GM23338 (cell line): ENCODE measurements around the gene MAP3K6. TPM values are rescaled to one million over a fixed set of nuclear protein-coding genes. Genes with fewer than 3 reads are reported as not detected.

Experiments used
- ATAC-seq: fragments of 200-7000 bp; cut with Tn5 transposase; 3 replicates; pipeline ENCODE4 v1.9.1; 2020
- DNase-seq: peaks from one replicate; pipeline ENCODE4 v3.0.0-alpha.2; 2015; ENCODE audit warnings: low spot score
- H2AFZ ChIP-seq: fragments of 200-600 bp; sonication (generic); 2 replicates; pipeline ENCODE4 v1.8.0; 2016; ENCODE audit warnings: antibody characterized with exemption, mild to moderate bottlenecking, moderate library complexity
- H3F3A ChIP-seq: fragments of 200-600 bp; sonication (generic); replicated peaks from 2 replicates; pipeline ENCODE4 v1.8.0; 2017; ENCODE audit warnings: antibody characterized with exemption, mixed run types, low read depth
- H3K27ac ChIP-seq: fragments of 200-600 bp; sonication (generic); 2 replicates; pipeline ENCODE4 v1.6.1; 2016; ENCODE audit warnings: low read depth
- H3K27me3 ChIP-seq: fragments of 200-600 bp; sonication (generic); 2 replicates; pipeline ENCODE4 v1.8.0; 2016; ENCODE audit warnings: mild to moderate bottlenecking, mixed run types, moderate library complexity; ENCODE audit not compliant: insufficient read depth
- H3K36me3 ChIP-seq: fragments of 200-600 bp; sonication (generic); 2 replicates; pipeline ENCODE4 v1.8.0; 2016; ENCODE audit warnings: mild to moderate bottlenecking; ENCODE audit not compliant: insufficient read depth
- H3K4me1 ChIP-seq: fragments of 200-600 bp; sonication (generic); 2 replicates; pipeline ENCODE4 v1.8.0; 2016; ENCODE audit warnings: mild to moderate bottlenecking, moderate library complexity; ENCODE audit not compliant: insufficient read depth
- H3K4me2 ChIP-seq: fragments of 200-600 bp; sonication (generic); 2 replicates; pipeline ENCODE4 v1.7.1; 2017; ENCODE audit warnings: mixed run types
- H3K4me3 ChIP-seq: fragments of 200-600 bp; sonication (generic); 2 replicates; pipeline ENCODE4 v1.6.1; 2016; ENCODE audit warnings: mixed run types
- H3K79me2 ChIP-seq: fragments of 200-600 bp; sonication (generic); replicated peaks from 2 replicates; pipeline ENCODE4 v1.8.0; 2017; ENCODE audit warnings: mild to moderate bottlenecking; ENCODE audit not compliant: insufficient read depth
- H3K9me2 ChIP-seq: fragments of 200-600 bp; sonication (generic); 2 replicates; pipeline ENCODE4 v1.8.0; 2017; ENCODE audit not compliant: insufficient read depth
- H4K20me1 ChIP-seq: fragments of 200-600 bp; sonication (generic); replicated peaks from 2 replicates; pipeline ENCODE4 v1.8.0; 2017; ENCODE audit warnings: mild to moderate bottlenecking; ENCODE audit not compliant: insufficient read depth
- H3K27ac Mint-ChIP-seq: 2 replicates; pipeline ENCODE4 v1.8.0; 2020; ENCODE audit warnings: inconsistent platforms, mild to moderate bottlenecking, moderate library complexity, mixed read lengths
- H3K27me3 Mint-ChIP-seq: 3 replicates; pipeline ENCODE4 v1.8.0; 2022; ENCODE audit warnings: low read depth, mild to moderate bottlenecking, moderate library complexity, mixed read lengths, inconsistent platforms; ENCODE audit not compliant: insufficient read depth, poor library complexity
- H3K36me3 Mint-ChIP-seq: 3 replicates; pipeline ENCODE4 v1.8.0; 2021; ENCODE audit warnings: low read depth, mild to moderate bottlenecking, inconsistent platforms, moderate library complexity, mixed read lengths
- H3K4me1 Mint-ChIP-seq: 3 replicates; pipeline ENCODE4 v1.8.0; 2020; ENCODE audit warnings: mild to moderate bottlenecking, inconsistent platforms, mixed read lengths
- H3K4me3 Mint-ChIP-seq: 3 replicates; pipeline ENCODE4 v1.8.0; 2021; ENCODE audit warnings: moderate library complexity, mild to moderate bottlenecking, inconsistent platforms, mixed read lengths
- H3K9me3 Mint-ChIP-seq: 3 replicates; pipeline ENCODE4 v1.8.0; 2020; ENCODE audit warnings: moderate library complexity, mild to moderate bottlenecking, inconsistent platforms, mixed read lengths
- CREB1 ChIP-seq: fragments of 250-450 bp; sonication (Bioruptor Pico); IDR thresholded peaks from 2 replicates; pipeline ENCODE4 v1.5.0; 2020; ENCODE audit warnings: low read depth, mild to moderate bottlenecking, moderate library complexity
- EZH2phosphoT487 ChIP-seq: fragments of 200-600 bp; sonication (generic); IDR thresholded peaks from one replicate; pipeline ENCODE4 v1.8.1; 2018; ENCODE audit warnings: antibody characterized with exemption; ENCODE audit not compliant: unreplicated experiment
- JUNB ChIP-seq: IDR thresholded peaks from one replicate; pipeline ENCODE4 v1.6.1; 2016; ENCODE audit warnings: antibody characterized with exemption; ENCODE audit not compliant: unreplicated experiment
- NANOG ChIP-seq: IDR thresholded peaks from 2 replicates; pipeline ENCODE4 v1.6.1; 2016; ENCODE audit warnings: antibody characterized with exemption, borderline replicate concordance
- POLR2AphosphoS5 ChIP-seq: IDR thresholded peaks from 2 replicates; pipeline ENCODE4 v1.6.1; 2016; ENCODE audit warnings: antibody characterized with exemption, low read depth
- STAT1 ChIP-seq: IDR thresholded peaks from one replicate; pipeline ENCODE4 v1.6.1; 2016; ENCODE audit warnings: antibody characterized with exemption; ENCODE audit not compliant: unreplicated experiment
- ZNF114 ChIP-seq: fragments of 250-450 bp; sonication (Bioruptor Pico); IDR thresholded peaks from 2 replicates; pipeline ENCODE4 v1.5.0; 2020; ENCODE audit warnings: mild to moderate bottlenecking, moderate library complexity
- ZNF331 ChIP-seq: fragments of 250-450 bp; sonication (Bioruptor Pico); IDR thresholded peaks from 2 replicates; pipeline ENCODE4 v1.5.0; 2020; ENCODE audit warnings: low read depth, mild to moderate bottlenecking, moderate library complexity
- polyA plus RNA-seq: library from polyadenylated mRNA; unstranded; fragments of >200 nt; fragmentation: Nextera tagmentation; extraction: Ambion mirVana; gene quantifications from 2 replicates; pipeline ENCODE4 v1.2.1, GENCODE V29; 2016
- total RNA-seq: library from RNA; depleted of rRNA; stranded (reverse); fragments of >200 nt; shearing (Covaris generic); gene quantifications from 2 replicates; pipeline ENCODE4 v1.2.3, GENCODE V29; 2014
- TF ChIP-seq, protein P1 (sequence below): IDR thresholded peaks from one replicate; pipeline ENCODE4 v1.6.1; 2018; ENCODE audit warnings: antibody characterized with exemption; ENCODE audit not compliant: unreplicated experiment
- TF ChIP-seq, protein P2 (sequence below): fragments of 250-450 bp; sonication (Bioruptor Pico); IDR thresholded peaks from 2 replicates; pipeline ENCODE4 v1.5.0; 2020; ENCODE audit warnings: mild to moderate bottlenecking, moderate library complexity
- TF ChIP-seq, protein P3 (sequence below), 2 experiments: fragments of 200-600 bp in 1 of 2; sonication (generic) in 1 of 2; conservative IDR thresholded peaks; 2 replicates each; pipeline versions ENCODE4 v1.5.1 to v1.6.1; 2016 to 2017; ENCODE audit warnings: antibody characterized with exemption in 2 of 2, low read depth in 2 of 2, mild to moderate bottlenecking in 2 of 2, moderate library complexity in 1 of 2

Gene MAP3K6
- total and polyA plus RNA-seq, 2 experiments from 2014 or later: 8.2 to 10.6 TPM

DNA sequence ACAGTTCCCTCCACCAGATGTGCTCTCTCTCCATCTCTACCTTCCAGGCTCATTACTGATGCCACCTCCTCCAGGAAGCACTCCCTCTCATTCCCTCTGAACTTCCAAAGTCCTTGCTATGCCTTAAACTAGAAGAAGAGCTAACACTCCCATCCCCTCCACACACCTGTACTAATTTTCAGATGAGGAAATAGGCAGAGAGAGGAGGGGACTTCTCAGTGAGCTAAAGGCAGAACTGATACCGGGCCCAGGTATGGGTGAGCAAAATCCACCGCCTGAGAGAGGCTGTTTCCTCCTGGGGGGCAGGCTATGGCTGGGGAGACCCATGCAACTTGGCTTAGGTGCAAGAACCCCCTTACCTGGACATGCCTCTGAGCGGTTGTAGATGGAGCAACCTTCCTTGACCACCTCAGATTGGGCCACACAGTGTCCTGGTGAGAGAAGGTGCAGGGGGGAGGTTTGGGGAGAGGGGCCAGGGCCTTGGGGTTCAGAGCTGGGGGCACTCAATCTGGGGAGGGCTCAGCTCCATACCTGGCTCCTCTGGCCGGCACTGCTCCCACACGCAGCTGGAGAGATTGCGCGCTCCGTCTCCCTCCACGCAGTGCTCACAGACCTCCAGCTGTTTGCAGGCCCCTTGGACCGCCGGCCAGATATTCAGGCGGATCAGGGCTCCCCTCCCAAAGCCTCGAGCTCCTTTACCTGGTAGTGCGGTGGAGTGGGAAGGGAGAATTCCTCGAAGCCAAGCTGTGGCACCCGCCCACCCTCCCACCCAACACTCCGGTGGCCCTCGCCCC, 15.4 kb upstream of the MAP3K6 start (continued):
- TF ChIP-seq, protein P1, sequence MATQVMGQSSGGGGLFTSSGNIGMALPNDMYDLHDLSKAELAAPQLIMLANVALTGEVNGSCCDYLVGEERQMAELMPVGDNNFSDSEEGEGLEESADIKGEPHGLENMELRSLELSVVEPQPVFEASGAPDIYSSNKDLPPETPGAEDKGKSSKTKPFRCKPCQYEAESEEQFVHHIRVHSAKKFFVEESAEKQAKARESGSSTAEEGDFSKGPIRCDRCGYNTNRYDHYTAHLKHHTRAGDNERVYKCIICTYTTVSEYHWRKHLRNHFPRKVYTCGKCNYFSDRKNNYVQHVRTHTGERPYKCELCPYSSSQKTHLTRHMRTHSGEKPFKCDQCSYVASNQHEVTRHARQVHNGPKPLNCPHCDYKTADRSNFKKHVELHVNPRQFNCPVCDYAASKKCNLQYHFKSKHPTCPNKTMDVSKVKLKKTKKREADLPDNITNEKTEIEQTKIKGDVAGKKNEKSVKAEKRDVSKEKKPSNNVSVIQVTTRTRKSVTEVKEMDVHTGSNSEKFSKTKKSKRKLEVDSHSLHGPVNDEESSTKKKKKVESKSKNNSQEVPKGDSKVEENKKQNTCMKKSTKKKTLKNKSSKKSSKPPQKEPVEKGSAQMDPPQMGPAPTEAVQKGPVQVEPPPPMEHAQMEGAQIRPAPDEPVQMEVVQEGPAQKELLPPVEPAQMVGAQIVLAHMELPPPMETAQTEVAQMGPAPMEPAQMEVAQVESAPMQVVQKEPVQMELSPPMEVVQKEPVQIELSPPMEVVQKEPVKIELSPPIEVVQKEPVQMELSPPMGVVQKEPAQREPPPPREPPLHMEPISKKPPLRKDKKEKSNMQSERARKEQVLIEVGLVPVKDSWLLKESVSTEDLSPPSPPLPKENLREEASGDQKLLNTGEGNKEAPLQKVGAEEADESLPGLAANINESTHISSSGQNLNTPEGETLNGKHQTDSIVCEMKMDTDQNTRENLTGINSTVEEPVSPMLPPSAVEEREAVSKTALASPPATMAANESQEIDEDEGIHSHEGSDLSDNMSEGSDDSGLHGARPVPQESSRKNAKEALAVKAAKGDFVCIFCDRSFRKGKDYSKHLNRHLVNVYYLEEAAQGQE: no peak
- TF ChIP-seq STAT1 (no peak), NANOG (no peak), ZNF331 (CRISPR knock-in tag) (no peak), ZNF114 (CRISPR knock-in tag) (no peak), EZH2phosphoT487 (no peak)

DNA sequence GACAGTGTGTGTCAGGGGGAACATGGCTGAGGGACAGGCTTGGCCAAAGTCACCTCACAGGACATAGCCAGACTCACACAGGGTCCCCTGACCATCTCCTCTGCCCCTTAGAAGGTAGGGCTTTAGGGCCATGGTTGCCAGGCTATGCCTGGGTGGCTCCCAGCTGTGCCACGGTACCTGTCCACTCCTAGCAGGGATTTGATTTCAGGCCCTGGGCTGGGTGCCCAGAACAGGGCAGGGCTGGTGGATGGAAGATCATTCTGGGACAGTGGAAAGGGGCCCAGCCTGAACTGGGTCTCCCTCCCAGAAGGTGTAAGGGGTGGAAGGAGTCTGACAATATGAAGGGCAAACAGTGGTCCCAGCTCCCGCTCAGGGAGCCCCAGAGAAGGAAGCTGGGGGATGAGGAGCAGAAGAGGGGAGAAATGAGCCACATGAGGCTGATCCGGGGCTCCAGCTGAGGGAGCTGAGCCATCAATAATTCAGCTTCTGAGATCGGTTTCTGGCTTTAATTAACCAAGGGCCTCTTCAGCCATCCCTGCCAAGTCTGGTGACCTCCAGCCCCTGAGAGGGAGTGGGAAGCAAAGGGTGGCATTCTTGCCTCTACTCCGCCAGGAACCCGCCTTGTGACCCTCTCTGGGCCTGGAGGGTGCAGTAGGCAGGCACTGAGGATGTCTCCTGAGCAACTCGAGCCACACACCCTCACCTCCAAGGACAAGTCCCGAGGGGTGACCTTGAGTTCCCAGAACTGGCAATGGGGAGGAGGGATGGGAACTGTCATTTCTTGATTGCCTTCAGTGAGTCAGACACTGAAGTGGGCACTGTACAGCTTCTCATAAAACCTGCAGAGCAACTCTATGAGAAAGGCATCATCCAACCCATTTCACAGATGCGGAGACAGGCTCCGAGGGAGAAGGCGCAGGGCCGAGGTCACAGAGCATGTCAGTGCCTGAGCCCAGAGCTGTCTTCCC, 14.3 kb upstream of the MAP3K6 start:
- Mint-ChIP-seq H3K4me1 (peaks cover 6% of the 10 kb centered on the region; the same call in 1 of the 3 replicates), H3K36me3 (no peaks in the 10 kb centered on the region), H3K27ac (no peak overlapping the region), H3K4me3 (no peak overlapping the region), H3K27me3 (peaks cover 11% of the 10 kb centered on the region), H3K9me3 (no peaks in the 10 kb centered on the region)
- no peaks in the 10 kb centered on the region for H3K36me3 ChIP-seq
- H4K20me1 ChIP-seq: no peaks in the 10 kb centered on the region
- H2AFZ ChIP-seq: no peak overlapping the region
- H3K27me3 ChIP-seq: peaks cover 5% of the 10 kb centered on the region
- H3K27ac ChIP-seq: no peak overlapping the region
- peaks cover 3% of the 10 kb centered on the region; the same call in 1 of the 2 replicates for H3K4me1 ChIP-seq
- no peaks in the 10 kb centered on the region for H3K79me2 ChIP-seq
- H3F3A ChIP-seq: no peaks in the 10 kb centered on the region
- ATAC-seq (no peak), DNase-seq (no peak)
- no peaks in the 10 kb centered on the region for H3K9me2 ChIP-seq
- H3K4me3 ChIP-seq: no peak overlapping the region
- H3K4me2 ChIP-seq: no peak overlapping the region
- no peak for TF ChIP-seq NANOG
- TF ChIP-seq, protein P2, sequence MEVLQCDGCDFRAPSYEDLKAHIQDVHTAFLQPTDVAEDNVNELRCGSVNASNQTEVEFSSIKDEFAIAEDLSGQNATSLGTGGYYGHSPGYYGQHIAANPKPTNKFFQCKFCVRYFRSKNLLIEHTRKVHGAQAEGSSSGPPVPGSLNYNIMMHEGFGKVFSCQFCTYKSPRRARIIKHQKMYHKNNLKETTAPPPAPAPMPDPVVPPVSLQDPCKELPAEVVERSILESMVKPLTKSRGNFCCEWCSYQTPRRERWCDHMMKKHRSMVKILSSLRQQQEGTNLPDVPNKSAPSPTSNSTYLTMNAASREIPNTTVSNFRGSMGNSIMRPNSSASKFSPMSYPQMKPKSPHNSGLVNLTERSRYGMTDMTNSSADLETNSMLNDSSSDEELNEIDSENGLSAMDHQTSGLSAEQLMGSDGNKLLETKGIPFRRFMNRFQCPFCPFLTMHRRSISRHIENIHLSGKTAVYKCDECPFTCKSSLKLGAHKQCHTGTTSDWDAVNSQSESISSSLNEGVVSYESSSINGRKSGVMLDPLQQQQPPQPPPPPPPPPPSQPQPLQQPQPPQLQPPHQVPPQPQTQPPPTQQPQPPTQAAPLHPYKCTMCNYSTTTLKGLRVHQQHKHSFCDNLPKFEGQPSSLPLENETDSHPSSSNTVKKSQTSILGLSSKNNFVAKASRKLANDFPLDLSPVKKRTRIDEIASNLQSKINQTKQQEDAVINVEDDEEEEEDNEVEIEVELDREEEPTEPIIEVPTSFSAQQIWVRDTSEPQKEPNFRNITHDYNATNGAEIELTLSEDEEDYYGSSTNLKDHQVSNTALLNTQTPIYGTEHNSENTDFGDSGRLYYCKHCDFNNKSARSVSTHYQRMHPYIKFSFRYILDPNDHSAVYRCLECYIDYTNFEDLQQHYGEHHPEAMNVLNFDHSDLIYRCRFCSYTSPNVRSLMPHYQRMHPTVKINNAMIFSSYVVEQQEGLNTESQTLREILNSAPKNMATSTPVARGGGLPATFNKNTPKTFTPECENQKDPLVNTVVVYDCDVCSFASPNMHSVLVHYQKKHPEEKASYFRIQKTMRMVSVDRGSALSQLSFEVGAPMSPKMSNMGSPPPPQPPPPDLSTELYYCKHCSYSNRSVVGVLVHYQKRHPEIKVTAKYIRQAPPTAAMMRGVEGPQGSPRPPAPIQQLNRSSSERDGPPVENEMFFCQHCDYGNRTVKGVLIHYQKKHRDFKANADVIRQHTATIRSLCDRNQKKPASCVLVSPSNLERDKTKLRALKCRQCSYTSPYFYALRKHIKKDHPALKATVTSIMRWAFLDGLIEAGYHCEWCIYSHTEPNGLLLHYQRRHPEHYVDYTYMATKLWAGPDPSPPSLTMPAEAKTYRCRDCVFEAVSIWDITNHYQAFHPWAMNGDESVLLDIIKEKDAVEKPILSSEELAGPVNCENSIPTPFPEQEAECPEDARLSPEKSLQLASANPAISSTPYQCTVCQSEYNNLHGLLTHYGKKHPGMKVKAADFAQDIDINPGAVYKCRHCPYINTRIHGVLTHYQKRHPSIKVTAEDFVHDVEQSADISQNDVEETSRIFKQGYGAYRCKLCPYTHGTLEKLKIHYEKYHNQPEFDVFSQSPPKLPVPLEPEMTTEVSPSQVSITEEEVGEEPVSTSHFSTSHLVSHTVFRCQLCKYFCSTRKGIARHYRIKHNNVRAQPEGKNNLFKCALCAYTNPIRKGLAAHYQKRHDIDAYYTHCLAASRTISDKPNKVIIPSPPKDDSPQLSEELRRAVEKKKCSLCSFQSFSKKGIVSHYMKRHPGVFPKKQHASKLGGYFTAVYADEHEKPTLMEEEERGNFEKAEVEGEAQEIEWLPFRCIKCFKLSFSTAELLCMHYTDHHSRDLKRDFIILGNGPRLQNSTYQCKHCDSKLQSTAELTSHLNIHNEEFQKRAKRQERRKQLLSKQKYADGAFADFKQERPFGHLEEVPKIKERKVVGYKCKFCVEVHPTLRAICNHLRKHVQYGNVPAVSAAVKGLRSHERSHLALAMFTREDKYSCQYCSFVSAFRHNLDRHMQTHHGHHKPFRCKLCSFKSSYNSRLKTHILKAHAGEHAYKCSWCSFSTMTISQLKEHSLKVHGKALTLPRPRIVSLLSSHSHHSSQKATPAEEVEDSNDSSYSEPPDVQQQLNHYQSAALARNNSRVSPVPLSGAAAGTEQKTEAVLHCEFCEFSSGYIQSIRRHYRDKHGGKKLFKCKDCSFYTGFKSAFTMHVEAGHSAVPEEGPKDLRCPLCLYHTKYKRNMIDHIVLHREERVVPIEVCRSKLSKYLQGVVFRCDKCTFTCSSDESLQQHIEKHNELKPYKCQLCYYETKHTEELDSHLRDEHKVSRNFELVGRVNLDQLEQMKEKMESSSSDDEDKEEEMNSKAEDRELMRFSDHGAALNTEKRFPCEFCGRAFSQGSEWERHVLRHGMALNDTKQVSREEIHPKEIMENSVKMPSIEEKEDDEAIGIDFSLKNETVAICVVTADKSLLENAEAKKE (CRISPR knock-in tag): no peak
- TF ChIP-seq, protein P3, sequence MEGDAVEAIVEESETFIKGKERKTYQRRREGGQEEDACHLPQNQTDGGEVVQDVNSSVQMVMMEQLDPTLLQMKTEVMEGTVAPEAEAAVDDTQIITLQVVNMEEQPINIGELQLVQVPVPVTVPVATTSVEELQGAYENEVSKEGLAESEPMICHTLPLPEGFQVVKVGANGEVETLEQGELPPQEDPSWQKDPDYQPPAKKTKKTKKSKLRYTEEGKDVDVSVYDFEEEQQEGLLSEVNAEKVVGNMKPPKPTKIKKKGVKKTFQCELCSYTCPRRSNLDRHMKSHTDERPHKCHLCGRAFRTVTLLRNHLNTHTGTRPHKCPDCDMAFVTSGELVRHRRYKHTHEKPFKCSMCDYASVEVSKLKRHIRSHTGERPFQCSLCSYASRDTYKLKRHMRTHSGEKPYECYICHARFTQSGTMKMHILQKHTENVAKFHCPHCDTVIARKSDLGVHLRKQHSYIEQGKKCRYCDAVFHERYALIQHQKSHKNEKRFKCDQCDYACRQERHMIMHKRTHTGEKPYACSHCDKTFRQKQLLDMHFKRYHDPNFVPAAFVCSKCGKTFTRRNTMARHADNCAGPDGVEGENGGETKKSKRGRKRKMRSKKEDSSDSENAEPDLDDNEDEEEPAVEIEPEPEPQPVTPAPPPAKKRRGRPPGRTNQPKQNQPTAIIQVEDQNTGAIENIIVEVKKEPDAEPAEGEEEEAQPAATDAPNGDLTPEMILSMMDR (conservative IDR thresholded peaks at IDR 0.05; ENCODE audit: low read depth in 2 of 2): no peak
- TF ChIP-seq ZNF114 (CRISPR knock-in tag): no peak
- TF ChIP-seq ZNF331 (CRISPR knock-in tag): no peak
- TF ChIP-seq CREB1 (CRISPR knock-in tag): no peak
- no peak for TF ChIP-seq JUNB
- no peak for TF ChIP-seq POLR2AphosphoS5
